SH-SY5Y (cell line): ENCODE measurements around the gene GNLY.

ENCODE experiments used
- GATA2 ChIP-seq: IDR thresholded peaks from 2 replicates; pipeline ENCODE4 v1.6.1; 2011; ENCODE audit warnings: mild to moderate bottlenecking, low read depth, low read length
- GATA3 ChIP-seq: IDR thresholded peaks from 2 replicates; pipeline ENCODE4 v1.6.1; 2011; ENCODE audit warnings: low read depth, mild to moderate bottlenecking, low read length, moderate library complexity

DNA sequence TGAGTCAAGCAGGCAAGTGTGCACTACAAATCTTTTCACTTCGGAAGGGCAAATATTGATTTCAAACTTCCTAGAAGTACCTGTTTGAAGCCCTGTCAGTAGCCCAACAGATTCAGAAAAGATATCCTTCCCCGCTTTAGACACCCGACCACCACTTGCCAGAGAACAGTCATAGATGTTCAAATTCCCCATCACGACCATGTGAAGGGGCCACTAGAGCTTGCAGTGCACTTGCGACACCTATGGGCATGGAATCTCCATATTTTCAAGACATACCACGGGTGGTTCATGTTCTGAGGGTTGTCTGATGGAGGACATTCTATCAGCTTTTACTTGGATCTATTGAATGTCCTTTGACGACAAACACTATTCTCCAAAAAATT, 23.8 kb downstream of the GNLY start:
- TF ChIP-seq GATA3 (no peak), GATA2 (no peak)
